Astrocyte (in vitro differentiated cells and primary cell): ENCODE data around the gene PTPRM.

Experiments
- CTCF ChIP-seq: IDR thresholded peaks from 2 replicates; pipeline ENCODE4 v1.5.1; 2011; ENCODE audit warnings: low read depth, mild to moderate bottlenecking, inconsistent platforms, low read length, moderate library complexity; ENCODE audit not compliant: insufficient read depth
- EZH2 ChIP-seq: IDR thresholded peaks from 2 replicates; pipeline ENCODE4 v1.6.1; 2012; ENCODE audit warnings: mild to moderate bottlenecking, low read length, inconsistent platforms; ENCODE audit not compliant: insufficient read depth

- no peak for TF ChIP-seq CTCF
- no peak for TF ChIP-seq EZH2
Observed at GRCh38 chr18:8065773-8066172, 498.7 kb downstream of the PTPRM start.
